AG04450 (cell line): Measurements from ENCODE around the gene RPS6KL1. TPM values are rescaled to one million over a fixed set of nuclear protein-coding genes. Genes with fewer than 3 reads are reported as not detected.

Experiments used
- CTCF ChIA-PET: fragments of 300-600, 350-600 bp; formaldehyde crosslinking; extraction: SDS; loops from one replicate; lab custom pipeline; 2022; ENCODE audit warnings: antibody characterized with exemption, inconsistent platforms; lab: Charles Lee
- POLR2A ChIA-PET: fragments of 350-600 bp; formaldehyde crosslinking; extraction: SDS; loops from one replicate; lab custom pipeline; 2021; ENCODE audit warnings: antibody characterized with exemption, inconsistent platforms; lab: Yijun Ruan, JAX
- DNase-seq: peaks from one replicate; pipeline ENCODE4 v3.0.0-alpha.2; 2011; ENCODE audit warnings: low read depth, low spot score
- H3K27ac ChIP-seq: one replicate; pipeline ENCODE4 v1.5.1; 2012; ENCODE audit warnings: low read depth, low read length, control low read depth
- H3K27me3 ChIP-seq: one replicate; pipeline ENCODE4 v1.6.0; 2012; ENCODE audit warnings: low read length; ENCODE audit not compliant: control insufficient read depth, insufficient read depth
- H3K4me3 ChIP-seq: 2 replicates; pipeline ENCODE4 v1.5.1; 2011; ENCODE audit warnings: mild to moderate bottlenecking, low read depth, low read length, control low read depth
- H3K9me3 ChIP-seq: 2 replicates; pipeline ENCODE4 v1.5.1; 2012; ENCODE audit warnings: low read length; ENCODE audit not compliant: control insufficient read depth, insufficient read depth
- polyA plus RNA-seq: library from polyadenylated mRNA; depleted of rRNA; stranded (reverse); fragments of >200 nt; gene quantifications from 2 replicates; pipeline ENCODE4 v1.2.3, GENCODE V29; 2011
- TF ChIP-seq, protein P1 (sequence below): IDR thresholded peaks from 2 replicates; pipeline ENCODE4 v1.5.1; 2011; ENCODE audit warnings: low read depth, low read length, control low read depth, inconsistent platforms

RPS6KL1 gene
- polyA plus RNA-seq, 1 experiment: 0.64 TPM

DNA sequence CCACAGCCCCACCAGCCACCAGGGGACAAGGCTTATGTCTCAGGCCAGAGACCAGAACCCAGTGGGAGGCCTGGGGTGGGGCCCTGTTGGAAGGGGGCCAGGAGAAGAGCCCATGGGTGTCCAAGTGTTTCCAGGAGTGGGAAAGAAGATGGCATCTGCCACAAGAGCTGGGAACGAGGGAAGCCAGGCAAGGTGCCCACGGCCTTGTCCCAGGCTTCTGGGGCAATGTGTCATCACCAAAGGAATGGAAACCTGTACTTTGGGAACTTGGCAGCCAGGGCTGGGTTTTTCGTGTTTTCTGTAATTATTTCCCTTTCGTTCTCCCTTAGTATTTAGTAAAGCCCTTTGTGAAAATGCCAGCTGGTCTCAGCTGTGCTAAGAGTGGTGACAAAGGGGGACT lies 37.7 kb upstream of the RPS6KL1 start:
- TF ChIP-seq, protein P1, sequence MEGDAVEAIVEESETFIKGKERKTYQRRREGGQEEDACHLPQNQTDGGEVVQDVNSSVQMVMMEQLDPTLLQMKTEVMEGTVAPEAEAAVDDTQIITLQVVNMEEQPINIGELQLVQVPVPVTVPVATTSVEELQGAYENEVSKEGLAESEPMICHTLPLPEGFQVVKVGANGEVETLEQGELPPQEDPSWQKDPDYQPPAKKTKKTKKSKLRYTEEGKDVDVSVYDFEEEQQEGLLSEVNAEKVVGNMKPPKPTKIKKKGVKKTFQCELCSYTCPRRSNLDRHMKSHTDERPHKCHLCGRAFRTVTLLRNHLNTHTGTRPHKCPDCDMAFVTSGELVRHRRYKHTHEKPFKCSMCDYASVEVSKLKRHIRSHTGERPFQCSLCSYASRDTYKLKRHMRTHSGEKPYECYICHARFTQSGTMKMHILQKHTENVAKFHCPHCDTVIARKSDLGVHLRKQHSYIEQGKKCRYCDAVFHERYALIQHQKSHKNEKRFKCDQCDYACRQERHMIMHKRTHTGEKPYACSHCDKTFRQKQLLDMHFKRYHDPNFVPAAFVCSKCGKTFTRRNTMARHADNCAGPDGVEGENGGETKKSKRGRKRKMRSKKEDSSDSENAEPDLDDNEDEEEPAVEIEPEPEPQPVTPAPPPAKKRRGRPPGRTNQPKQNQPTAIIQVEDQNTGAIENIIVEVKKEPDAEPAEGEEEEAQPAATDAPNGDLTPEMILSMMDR: no peak
- Histone ChIP-seq H3K27me3 (peaks cover 25% of the 10 kb centered on the region), H3K9me3 (no peaks in the 10 kb centered on the region; the same call in 1 of the 2 replicates), H3K4me3 (no peak overlapping the region), H3K27ac (no peak overlapping the region)
- ChIA-PET CTCF (interaction anchor here (0.7 to 1.9 kb wide), 2 partner anchors 107 to 128 kb away, joined by 3 to 4 read pairs; no protein-coding TSS in a partner anchor), POLR2A (no interaction called here)
- no peak for DNase-seq

DNA sequence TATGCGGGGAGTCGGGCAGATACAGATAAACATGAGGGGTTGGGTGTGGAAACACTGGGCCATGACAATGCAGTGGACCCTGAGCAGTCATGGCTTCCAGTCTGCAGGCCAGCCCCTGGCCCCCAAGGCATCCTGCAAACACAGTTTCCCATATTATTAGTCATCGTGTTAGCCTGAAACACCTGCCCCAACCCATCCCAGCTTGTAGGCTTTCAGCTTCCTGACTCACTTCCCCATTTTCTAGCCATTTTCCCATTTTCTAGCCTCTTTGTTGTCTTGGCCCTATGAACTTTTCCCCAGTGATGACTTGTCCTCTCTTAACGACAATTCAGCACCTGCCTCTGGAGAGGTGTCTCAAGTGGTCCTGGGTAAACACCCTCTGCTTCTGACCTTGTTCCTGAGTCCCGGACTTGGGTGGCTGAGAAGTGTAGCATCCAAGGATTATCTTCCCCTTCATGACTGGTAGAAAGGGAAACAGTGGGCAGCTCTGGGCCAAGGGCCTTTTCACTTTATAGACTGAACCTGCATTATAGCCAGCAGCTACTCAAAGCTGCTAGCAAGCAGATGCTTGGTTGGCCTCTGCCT lies 36.6 kb upstream of the RPS6KL1 start:
- no peak for DNase-seq
- POLR2A ChIA-PET: no interaction called here
- H3K27ac ChIP-seq: no peak overlapping the region
- peaks cover 25% of the 10 kb centered on the region for H3K27me3 ChIP-seq
- H3K9me3 ChIP-seq: no peaks in the 10 kb centered on the region; the same call in 1 of the 2 replicates
- CTCF ChIA-PET: interaction anchor here (0.6 kb wide), 1 partner anchor 528 kb away, joined by 3 read pairs; no protein-coding TSS in a partner anchor
- TF ChIP-seq, protein P1: no peak
- H3K4me3 ChIP-seq: no peak overlapping the region

- no peak for DNase-seq
- Histone ChIP-seq H3K9me3 (no peaks in the 10 kb centered on the region; the same call in 1 of the 2 replicates), H3K4me3 (no peak overlapping the region), H3K27me3 (peaks cover 14% of the 10 kb centered on the region), H3K27ac (no peak overlapping the region)
- ChIA-PET POLR2A (no interaction called here), CTCF (no interaction called here)
- TF ChIP-seq, protein P1: no peak
Measured at GRCh38 chr14:74956280-74957072, 33.4 kb upstream of the RPS6KL1 start.

GRCh38 chr14:74956027-74956279 lies 32.9 kb upstream of the RPS6KL1 start:
- Histone ChIP-seq H3K9me3 (no peaks in the 10 kb centered on the region; the same call in 1 of the 2 replicates), H3K27me3 (peaks cover 14% of the 10 kb centered on the region), H3K27ac (no peak overlapping the region), H3K4me3 (no peak overlapping the region)
- POLR2A ChIA-PET: no interaction called here
- no peak for DNase-seq
- TF ChIP-seq, protein P1: no peak
- CTCF ChIA-PET: interaction anchor here (0.9 kb wide), 1 partner anchor 9 kb away, joined by 3 read pairs; no protein-coding TSS in a partner anchor
